ENCODE results near the gene TMEM135.

The TMEM135 gene

GRCh38 chr11:87201376-87201775 lies 163.6 kb downstream of the TMEM135 start:
- DNase-seq = no peak

GRCh38 chr11:87203907-87204602 lies 166.3 kb downstream of the TMEM135 start:
- DNase-seq = no peak

DNA sequence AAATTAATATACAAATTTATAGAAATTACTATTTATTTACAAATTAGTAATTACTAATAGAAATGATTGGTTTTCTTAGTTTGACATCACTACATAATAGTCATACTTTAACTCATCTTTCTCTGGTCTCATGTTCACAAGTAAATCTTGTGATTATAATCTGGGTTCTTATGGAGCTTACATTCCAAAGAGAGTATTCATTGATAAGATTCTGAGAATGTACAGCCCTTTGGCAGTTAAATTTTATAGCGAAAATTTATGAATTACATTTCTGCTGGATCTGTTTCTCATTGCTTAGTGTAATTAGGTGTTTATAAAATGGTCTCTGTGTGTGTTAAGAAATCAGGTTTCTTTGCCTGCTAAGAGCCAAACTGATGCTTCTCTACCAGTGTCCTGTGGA lies 175.2 kb downstream of the TMEM135 start:
- DNase-seq = no peak

GRCh38 chr11:87213444-87213843 lies 175.7 kb downstream of the TMEM135 start:
- no peak for DNase-seq

DNA sequence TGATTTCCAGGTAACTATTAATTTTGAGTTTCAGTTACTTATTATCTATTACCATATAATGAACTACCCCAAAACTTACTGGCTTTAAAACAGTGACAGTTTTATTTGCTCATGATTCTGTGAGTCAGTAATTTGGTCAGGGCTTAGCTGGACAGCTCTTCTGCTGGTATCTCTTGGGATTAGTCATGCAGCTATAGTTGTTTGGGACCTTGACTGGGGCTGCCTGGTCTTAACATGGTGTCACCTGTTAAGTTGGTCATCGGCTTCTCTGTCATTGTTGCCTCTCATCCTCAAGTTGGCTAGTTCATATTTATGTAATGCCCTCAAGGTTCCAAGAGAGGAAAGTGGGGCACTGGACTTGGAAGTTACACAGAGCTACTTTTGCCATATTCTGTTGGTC lies 177.5 kb downstream of the TMEM135 start:
- no peak for DNase-seq

DNA sequence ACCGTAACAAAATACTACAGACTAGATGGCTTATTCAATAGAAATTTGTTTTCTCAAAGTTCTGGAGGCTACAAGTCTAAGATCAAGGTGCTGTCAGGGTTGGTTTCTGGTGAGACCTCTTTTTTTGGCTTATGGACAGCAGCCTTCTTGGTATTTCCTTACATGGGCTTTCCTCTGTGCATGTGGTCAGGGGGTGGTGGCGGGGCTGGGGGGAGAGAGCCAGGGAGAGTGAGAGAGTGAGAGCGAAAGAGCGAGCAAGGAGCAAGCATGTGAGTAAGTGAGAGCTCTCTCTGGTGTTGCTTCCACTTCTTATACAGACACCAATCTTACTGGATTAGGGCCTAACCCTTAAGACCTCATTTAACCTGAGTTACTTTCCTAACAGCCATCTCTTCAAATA lies 181.5 kb downstream of the TMEM135 start:
- no peak for DNase-seq

- no peak for DNase-seq
These were observed 186.1 kb downstream of the TMEM135 start for GRCh38 chr11:87223816-87224215.

DNA sequence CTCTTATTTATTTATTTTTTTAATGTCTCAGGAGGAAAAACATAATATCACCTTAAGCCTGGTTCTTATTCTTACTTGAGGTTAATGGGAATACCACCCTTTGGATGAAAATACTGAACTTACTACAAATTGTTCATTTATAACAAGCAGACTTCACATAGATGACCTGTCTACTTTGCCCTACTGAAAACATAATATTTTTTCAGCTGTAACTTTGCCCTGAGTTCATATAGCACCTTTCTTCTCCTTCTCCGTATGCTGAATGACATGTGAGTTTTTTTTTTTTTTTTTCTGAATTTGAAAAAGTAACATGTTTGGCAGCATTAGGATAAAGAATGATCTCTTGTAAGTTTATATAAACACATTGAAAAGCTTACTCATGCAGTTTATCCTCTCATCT lies 186.8 kb downstream of the TMEM135 start:
- DNase-seq = no peak

DNA sequence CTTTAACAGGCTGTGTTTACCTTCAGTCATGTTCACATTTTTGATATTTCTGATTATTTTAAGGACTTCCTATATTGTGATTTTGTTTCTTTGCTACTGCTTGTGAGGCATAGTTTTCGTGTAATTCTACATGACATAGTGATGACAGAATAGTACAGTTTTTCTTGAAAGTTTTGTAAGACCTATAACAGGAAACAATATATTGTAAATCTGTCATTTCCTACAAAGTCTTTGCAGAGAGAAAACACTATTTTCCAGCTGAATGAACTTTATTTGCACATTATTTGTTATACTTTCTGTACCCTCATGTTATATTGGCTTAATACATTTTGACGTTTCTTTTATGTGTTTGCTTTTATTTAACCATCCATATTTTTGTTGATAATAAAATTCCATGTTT lies 191.1 kb downstream of the TMEM135 start:
- no peak for DNase-seq

- no peak for DNase-seq
These were observed 193.3 kb downstream of the TMEM135 start for GRCh38 chr11:87230995-87231394.

- DNase-seq = no peak
These were observed 194.6 kb downstream of the TMEM135 start for GRCh38 chr11:87232320-87232719.

DNA sequence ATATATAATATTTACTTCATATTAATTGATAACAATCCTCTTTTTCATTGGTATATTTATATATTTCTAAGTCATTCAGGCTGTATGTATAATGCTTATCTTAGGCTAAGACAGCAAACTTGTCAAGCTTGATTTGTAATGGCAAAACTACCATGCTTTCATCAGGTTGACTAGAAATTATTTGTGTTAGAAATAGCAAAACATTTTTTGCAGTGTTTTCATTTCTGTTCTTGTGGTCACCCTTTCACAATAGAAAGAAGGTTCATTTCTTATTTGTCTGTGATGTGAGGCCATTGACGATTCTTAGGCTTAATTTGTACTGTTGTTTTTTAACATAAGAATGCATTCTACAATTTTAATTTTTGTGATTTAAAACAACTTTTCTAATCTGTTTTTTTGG lies 197.6 kb downstream of the TMEM135 start:
- DNase-seq = no peak

DNA sequence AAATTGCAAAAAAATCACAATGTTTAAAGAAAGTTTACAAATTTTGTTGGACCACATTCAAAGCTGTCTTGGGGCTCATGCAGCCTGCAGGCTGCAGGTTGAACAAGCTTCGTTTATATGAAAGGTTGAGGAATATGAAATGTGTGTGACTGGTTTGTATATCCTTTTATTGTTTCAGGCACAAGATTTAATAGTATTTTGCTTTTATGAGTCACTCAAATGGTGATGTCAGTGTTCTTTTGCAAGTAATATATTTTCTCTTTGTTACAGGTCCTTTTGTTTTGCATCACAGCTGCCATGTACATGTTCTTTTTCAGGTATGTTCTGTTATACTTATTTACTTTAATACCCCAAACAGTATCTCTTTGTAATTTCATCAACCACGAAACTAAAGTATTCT lies 198.6 kb downstream of the TMEM135 start:
- no peak for DNase-seq

GRCh38 chr11:87239001-87239400 lies 201.3 kb downstream of the TMEM135 start:
- no peak for DNase-seq

DNA sequence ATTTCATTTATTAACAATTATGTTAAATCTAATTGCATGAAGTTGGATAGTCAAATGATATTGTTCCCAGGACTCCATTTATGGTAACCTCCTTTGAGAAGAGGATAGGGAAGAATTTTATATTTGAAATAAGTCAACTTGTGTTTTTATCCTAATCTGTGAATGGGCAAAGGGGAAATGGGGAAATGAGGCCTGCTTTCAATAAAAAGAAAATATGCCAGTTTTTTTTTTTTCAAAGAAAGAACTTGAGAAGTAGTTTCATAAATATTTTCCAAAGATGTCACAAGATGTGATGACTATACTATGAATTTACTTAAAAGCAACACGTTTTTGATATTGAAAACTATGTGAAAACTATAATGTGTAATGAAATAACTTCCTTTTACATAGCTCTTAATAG lies 201.8 kb downstream of the TMEM135 start:
- no peak for DNase-seq

DNA sequence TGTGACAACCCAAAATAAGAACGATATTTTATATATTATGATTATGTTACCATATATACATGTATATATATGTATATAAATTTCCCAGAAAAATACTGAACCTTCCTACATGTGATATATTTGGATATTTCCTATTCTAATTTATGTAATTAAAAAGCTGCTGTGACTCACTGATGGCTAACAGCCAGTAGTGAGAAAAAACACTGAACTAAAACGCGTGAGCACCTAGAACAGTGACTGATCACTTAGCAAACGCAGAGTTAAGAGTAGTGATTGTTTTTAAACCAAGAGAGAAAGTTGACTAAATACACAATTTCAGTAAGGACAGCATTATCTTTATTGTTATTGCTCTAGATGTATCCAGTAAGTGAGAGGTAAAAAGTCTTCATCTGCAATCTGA lies 213.8 kb downstream of the TMEM135 start:
- no peak for DNase-seq

DNA sequence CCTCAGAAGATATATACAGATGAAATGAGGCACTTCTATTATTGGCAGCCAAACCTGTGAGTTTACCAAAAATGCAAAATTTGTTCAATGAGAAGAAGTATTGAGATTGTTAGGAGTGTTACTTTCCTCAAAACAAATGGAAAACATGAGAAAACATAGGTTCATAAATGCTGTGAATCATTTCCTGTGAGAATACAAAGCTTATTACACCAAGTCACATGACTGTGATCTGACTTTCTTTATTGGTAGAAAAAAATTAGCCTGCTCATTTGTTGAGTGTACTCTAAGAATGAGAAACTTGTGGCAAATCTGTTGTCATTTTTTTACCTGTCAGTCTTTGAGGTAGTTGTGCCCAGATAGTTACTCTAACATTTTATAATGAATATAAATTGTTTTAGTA lies 215.1 kb downstream of the TMEM135 start:
- no peak for DNase-seq

DNA sequence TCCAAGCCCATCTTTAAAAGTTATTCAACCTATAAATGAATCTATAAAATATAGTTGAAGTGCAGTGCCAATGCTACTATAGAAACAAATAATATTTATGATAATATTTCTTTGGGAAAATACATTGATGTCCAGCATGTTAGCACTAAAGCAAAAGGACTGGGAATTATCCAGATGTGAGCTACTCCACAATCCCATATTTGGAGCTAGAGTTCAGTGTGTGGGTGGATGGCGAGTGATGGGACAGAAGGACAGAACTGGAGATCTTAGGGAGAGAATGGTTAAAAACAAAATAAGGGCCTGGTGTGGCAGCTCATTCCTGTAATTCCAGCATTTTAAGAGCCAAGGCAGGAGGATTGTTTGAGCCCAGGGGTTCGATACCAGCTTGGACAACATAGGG lies 216.8 kb downstream of the TMEM135 start:
- DNase-seq = no peak

DNA sequence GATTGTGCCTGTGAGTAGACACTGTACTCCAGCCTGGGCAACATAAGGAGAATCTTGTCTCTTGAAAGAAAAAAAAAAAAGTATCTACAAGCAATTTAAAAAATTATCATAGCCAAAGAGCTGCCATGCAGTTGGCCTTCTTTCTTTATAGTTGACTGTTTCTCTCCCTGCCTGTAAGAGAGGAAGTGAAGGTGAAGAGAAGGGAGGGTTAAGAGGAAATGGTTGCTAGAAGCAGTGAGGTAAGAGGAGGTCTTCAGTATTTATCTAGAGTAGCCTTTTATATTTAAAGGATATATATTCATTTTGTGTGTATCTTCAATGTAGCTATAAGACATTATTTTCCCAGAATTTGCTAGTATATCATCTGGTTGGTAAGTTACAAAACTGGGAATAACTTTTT lies 217.9 kb downstream of the TMEM135 start:
- DNase-seq = no peak

DNA sequence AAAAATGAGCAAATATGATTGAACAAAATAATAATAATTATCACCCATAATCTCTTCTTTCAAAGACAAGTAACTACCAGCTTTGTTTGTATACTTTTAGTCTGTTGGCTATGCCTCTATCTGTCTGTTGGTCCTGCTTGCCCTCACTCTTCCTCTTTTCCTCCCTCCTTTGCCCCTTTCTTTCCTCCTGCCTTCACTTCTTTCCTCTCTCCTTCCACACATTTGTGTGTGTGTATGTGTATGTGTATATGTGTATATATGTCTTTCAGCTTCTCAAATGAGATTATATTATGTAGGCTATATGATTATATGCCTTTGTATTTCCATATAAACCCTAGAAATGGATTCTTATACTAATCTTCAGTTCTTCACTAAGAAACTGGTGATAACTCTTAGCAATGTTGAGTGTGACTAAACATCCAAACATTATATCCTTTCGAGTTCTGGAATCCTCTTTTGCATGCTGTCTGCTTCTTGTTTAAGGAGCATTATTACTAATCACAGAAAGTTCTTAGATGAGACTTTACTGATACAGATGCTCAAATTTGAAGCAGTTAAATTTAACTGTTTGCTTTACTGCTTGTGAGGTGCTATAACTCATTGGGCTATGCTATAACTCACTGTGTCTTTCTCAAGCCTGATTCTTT lies 219.1 kb downstream of the TMEM135 start:
- DNase-seq = no peak

DNA sequence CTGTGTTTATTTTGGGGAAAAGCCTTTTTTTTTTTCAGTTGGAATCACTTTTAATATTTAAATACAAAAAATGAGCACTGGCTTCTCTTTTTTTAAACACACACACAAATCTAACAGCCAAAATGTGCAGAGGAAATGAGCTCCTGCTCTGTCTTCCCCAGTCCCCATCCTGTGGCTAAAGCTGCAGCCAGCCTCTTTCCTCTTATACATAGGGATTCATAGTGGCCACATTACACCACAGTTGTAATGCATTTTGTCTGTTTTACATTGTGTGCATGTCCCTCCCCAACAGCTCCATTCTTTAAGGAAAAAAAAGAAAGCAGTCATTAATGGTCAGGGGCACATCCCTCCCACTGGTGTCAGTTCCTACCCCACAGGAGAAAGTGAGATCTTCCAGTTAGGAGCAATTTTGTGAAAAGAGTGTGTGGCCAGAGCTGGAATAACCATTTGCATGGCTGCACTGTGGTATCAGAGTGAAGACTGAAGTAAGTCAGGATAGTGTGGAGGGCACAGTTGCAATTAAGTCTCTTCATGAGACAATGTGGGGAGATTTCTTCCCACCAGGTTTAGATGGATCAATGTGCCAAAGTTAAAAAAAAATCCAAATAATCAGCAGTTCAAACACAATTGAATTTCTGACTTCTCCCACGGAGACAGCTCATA lies 220.6 kb downstream of the TMEM135 start:
- DNase-seq = no peak

GRCh38 chr11:87259736-87260135 lies 222.0 kb downstream of the TMEM135 start:
- peak in 1 of 2 donors; percentile 4 for DNase-seq

GRCh38 chr11:87260811-87261210 lies 223.1 kb downstream of the TMEM135 start:
- no peak for DNase-seq

DNA sequence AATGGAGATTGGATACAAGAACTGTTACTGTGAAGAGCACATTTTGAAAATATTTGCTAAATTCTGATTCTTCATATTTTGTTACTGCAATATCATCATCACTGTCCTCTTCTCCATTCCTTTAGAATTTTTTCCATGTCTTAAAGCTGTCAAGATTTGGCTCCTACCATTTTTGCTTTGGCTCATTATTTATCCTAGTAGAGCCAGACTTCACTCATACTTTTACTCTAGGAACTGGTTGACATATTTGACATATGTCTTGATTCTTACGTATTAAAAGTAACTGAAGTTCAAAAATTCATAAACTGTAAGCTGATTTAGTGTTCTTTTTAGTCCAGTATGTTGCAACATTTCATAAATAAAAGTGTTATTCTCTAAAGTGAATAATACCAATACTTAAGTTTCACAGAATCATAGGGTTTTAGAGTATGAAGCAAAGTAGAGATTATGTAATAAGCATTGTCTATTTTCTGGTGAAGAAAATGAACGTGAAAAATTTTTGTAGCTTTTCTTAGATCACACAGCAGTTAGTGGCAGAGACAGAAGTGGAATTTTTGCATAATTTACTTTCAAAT lies 225.6 kb downstream of the TMEM135 start:
- no peak for DNase-seq

Measured in hippocampal formation (tissue), 2 donors.